Measurements from ENCODE around the gene PTPN14.

DNA sequence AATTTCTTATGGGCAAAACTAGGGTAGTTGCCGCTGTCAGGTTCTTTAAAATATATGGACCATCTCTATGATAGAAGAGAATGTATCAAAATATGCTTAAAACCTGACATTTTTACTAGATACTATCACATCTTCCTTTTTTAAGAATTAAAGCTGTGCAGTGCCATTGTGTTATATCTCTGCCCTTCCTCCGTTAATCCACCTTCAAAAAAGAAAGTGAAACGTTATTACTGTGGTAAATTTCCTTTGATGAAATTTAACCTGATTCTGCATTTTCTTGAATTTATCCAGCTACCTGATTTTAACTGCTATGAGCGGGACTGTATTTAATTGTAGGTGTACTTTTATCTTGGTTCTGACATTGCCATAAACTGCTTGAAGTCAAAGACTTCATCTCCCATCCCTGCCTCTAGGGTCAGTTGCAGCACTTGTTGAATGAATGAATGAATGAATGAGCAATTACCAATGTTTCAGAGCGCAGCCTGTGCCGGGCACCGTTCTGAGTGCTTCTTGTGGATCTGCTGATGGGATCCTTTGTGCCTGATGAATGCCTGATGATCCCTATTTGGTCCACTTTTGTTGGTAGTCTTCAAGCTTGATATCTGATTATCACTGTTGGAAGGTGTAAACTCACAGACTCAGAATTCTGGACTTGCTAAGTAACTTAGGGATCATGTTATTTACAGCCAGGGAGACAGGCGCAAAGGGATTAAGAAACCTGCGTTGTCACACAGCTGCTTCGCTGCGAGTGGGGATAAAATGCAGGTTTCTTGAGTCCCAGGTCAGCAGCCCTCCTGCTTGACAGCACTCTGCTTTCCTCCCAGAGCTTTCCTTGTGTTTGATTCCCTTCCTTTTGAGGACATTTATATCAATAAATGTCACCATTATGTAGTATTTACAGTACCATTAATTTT is 240.4 kb downstream of the PTPN14 start:
- TF ChIP-seq, protein P1, sequence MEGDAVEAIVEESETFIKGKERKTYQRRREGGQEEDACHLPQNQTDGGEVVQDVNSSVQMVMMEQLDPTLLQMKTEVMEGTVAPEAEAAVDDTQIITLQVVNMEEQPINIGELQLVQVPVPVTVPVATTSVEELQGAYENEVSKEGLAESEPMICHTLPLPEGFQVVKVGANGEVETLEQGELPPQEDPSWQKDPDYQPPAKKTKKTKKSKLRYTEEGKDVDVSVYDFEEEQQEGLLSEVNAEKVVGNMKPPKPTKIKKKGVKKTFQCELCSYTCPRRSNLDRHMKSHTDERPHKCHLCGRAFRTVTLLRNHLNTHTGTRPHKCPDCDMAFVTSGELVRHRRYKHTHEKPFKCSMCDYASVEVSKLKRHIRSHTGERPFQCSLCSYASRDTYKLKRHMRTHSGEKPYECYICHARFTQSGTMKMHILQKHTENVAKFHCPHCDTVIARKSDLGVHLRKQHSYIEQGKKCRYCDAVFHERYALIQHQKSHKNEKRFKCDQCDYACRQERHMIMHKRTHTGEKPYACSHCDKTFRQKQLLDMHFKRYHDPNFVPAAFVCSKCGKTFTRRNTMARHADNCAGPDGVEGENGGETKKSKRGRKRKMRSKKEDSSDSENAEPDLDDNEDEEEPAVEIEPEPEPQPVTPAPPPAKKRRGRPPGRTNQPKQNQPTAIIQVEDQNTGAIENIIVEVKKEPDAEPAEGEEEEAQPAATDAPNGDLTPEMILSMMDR (conservative IDR thresholded peaks at IDR 0.05) = no peak
- no peak for TF ChIP-seq ZFX (IDR thresholded peaks at IDR 0.05)

Measured in C4-2B (cell line).